NK-92 (cell line): ENCODE data around the gene NGEF.

ENCODE experiments used
- DNase-seq: peaks from one replicate; lab custom pipeline; 2025; ENCODE audit not compliant: unreplicated experiment; lab: John Stamatoyannopoulos, UW

NGEF gene

GRCh38 chr2:233044974-233045605, 32.0 kb upstream of the NGEF start:
- no peak for DNase-seq

- DNase-seq, result no peak
Measured at GRCh38 chr2:233042549-233042948, 29.5 kb upstream of the NGEF start.

- DNase-seq, result no peak
Measured at GRCh38 chr2:233041722-233042323, 28.8 kb upstream of the NGEF start.

GRCh38 chr2:233040571-233040970, 27.5 kb upstream of the NGEF start:
- DNase-seq, result no peak

- DNase-seq, result no peak
Measured at GRCh38 chr2:233039846-233040530, 26.9 kb upstream of the NGEF start.

- DNase-seq, result no peak
Measured at GRCh38 chr2:233039212-233039845, 26.3 kb upstream of the NGEF start.

GRCh38 chr2:233037078-233037477, 24.0 kb upstream of the NGEF start:
- no peak for DNase-seq

- DNase-seq, result no peak
Measured at GRCh38 chr2:233036162-233036838, 23.2 kb upstream of the NGEF start.

GRCh38 chr2:233035426-233036161, 22.5 kb upstream of the NGEF start:
- DNase-seq, result no peak

- no peak for DNase-seq
Measured at GRCh38 chr2:233034091-233034882, 21.2 kb upstream of the NGEF start.

GRCh38 chr2:233033672-233034071, 20.6 kb upstream of the NGEF start:
- no peak for DNase-seq

GRCh38 chr2:233032551-233033320, 19.7 kb upstream of the NGEF start, which contains the start of gene NEU2:
Gene NEU2, plus strand, starts transcription at chr2:233032672. Its CDS starts 0 bp downstream, at chr2:233032672.
- DNase-seq, result no peak

- DNase-seq, result no peak
Measured at GRCh38 chr2:233031556-233032500, 18.8 kb upstream of the NGEF start.

GRCh38 chr2:233029321-233029720, 16.3 kb upstream of the NGEF start:
- no peak for DNase-seq

GRCh38 chr2:233026198-233026813, 13.2 kb upstream of the NGEF start:
- no peak for DNase-seq

- no peak for DNase-seq
Measured at GRCh38 chr2:233025706-233026105, 12.7 kb upstream of the NGEF start.

- no peak for DNase-seq
Measured at GRCh38 chr2:233023761-233024410, 10.8 kb upstream of the NGEF start.
